Esophagus muscularis mucosa (tissue), 3 donors: ENCODE measurements around the gene CDK5.

ENCODE experiments used
- CTCF ChIP-seq, 3 experiments: fragments of 200-600 bp in 2 of 3; fragments of 450-650 bp in 1 of 3; sonication (generic) in 2 of 3; IDR thresholded peaks; one replicate each; pipeline ENCODE4 v1.5.1; 2017 to 2019; ENCODE audit warnings: antibody characterized with exemption in 3 of 3, mild to moderate bottlenecking in 2 of 3, moderate library complexity in 1 of 3
- POLR2A ChIP-seq: fragments of 450-650 bp; IDR thresholded peaks from one replicate; pipeline ENCODE4 v1.6.1; 2017; ENCODE audit warnings: antibody characterized with exemption, moderate library complexity, mild to moderate bottlenecking, low read depth
- POLR2AphosphoS5 ChIP-seq, 2 donors: sonication (generic); formaldehyde crosslinking; IDR thresholded peaks; one replicate each; pipeline ENCODE4 v1.6.1; 2017; ENCODE audit warnings: antibody characterized with exemption in 2 of 2

DNA sequence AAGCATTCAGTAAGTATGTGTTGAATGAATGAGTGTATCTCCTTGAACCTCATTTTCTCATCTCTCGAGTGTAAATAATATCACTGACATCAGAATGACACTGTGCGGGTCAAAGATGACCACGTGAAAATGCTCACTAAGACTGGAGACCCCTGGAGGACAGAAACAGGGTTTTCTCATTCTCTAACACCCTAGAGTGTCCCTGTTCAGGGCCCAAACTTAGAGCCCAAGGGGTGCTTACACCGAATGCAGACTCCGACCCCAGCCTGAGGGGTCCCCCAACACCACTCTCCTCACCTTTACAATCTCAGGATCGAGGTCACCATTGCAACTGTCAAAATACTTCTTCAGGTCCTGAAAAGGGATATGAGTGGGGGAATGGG, 1.4 kb downstream of the CDK5 start:
- TF ChIP-seq POLR2A, result no peak
- TF ChIP-seq CTCF (IDR thresholded peaks at IDR 0.05), result no peak
- no peak for TF ChIP-seq POLR2AphosphoS5 (IDR thresholded peaks at IDR 0.05)
